SJSA1 (cell line): Measurements from ENCODE around the gene COL10A1. TPM values are rescaled to one million over a fixed set of nuclear protein-coding genes. Genes with fewer than 3 reads are reported as not detected.

Experiments
- DNase-seq, 2 experiments: peaks; one replicate each; pipeline ENCODE4 v3.0.0-alpha.2; 2015 to 2020; ENCODE audit warnings: low spot score in 2 of 2, low read depth in 1 of 2
- H3K27ac ChIP-seq: fragments of 250-450 bp; sonication (Bioruptor Pico); 2 replicates; pipeline ENCODE4 v1.5.1; 2020; ENCODE audit warnings: mild to moderate bottlenecking, moderate library complexity
- H3K27me3 ChIP-seq: fragments of 250-450 bp; sonication (Bioruptor Pico); replicated peaks from 2 replicates; pipeline ENCODE4 v1.5.1; 2020; ENCODE audit warnings: mild to moderate bottlenecking, moderate library complexity
- H3K36me3 ChIP-seq: fragments of 250-450 bp; sonication (Bioruptor Pico); 2 replicates; pipeline ENCODE4 v1.5.1; 2020; ENCODE audit warnings: mild to moderate bottlenecking
- H3K4me1 ChIP-seq: fragments of 250-450 bp; sonication (Bioruptor Pico); replicated peaks from 2 replicates; pipeline ENCODE4 v1.6.1; 2021; ENCODE audit warnings: mild to moderate bottlenecking
- H3K4me3 ChIP-seq: fragments of 250-450 bp; sonication (Bioruptor Pico); 2 replicates; pipeline ENCODE4 v1.5.1; 2020; ENCODE audit warnings: mild to moderate bottlenecking
- H3K9me3 ChIP-seq: fragments of 250-450 bp; sonication (Bioruptor Pico); replicated peaks from 2 replicates; pipeline ENCODE4 v1.5.1; 2020; ENCODE audit warnings: mild to moderate bottlenecking
- total RNA-seq: library from RNA; depleted of rRNA; stranded (reverse); fragments of >200 nt; shearing (Covaris generic); gene quantifications from 2 replicates; pipeline ENCODE4 v1.2.3, GENCODE V29; 2014

Gene COL10A1
- total RNA-seq, 1 experiment from 2014 or later: 0.32 TPM

DNA sequence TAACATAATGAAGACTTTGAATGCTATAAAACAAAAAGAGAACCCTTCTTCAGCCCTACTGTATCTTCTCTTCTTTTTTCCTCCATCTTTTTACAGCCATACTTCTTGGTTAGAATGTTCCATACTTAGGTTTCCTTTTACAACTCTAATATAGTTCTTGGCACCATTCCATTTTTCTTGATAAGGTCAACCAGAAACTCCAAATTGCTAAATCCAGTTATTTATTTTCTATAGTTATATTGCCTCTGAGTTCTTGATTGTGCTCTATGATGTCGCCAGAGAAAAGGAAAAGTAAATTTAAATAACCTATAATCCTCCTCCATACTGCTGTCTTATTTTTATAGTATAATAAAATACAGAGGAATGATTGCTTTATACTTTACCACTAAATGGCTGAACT, 26.7 kb upstream of the COL10A1 start:
- Histone ChIP-seq H3K27me3 (no peaks in the 10 kb centered on the region), H3K27ac (no peak overlapping the region), H3K4me3 (no peak overlapping the region), H3K9me3 (no peaks in the 10 kb centered on the region), H3K4me1 (no peaks in the 10 kb centered on the region), H3K36me3 (no peaks in the 10 kb centered on the region)
- DNase-seq: no peak

DNA sequence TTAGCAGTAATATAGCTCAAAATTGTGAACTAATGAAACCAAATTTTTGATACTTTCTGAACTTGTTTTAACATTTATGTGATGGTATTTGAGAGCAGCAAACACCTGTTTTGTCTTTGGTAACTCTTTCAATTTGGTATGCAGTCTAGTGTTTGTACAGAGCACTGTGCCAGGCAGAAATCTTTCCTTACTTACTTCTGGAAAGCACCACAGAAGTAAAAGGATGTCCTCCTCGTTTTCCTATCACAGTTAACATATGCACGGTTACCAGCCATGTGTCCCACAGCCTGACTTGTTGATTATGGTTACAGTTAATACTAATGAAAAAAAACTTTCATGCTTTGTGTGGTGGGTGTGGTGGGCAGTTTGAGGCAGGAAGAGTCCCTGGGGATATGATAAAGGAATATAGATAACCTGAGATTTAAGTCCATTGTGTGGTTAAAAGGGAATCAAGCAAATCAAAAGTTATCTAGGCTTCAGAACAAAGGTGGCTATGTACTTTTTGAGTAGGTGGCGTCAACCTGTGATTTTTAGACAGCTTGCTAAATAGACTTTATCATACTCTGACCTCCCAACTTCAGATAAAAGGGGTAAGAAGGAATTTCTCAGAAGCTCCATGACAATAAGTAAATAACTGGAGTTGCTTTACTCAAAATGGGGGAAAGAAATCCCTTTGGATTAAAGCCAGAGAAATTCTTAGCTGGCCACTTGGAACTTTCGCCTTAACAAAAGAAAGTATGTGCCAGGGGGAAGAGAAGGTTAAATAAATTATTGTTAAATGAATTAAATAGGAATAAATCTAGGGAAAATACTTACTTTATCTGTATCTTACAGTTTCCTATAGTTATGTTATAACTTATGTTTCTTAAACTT, 20.1 kb upstream of the COL10A1 start:
- Histone ChIP-seq H3K4me1 (peaks cover 15% of the 10 kb centered on the region), H3K9me3 (no peaks in the 10 kb centered on the region), H3K4me3 (no peak overlapping the region), H3K36me3 (no peaks in the 10 kb centered on the region), H3K27ac (no peak overlapping the region), H3K27me3 (no peaks in the 10 kb centered on the region)
- DNase-seq: peak in 1 of 2 experiments; percentile 23

GRCh38 chr6:116144605-116145004, 18.7 kb upstream of the COL10A1 start:
- H3K27ac ChIP-seq: peak overlapping the region; percentile 50
- peaks cover 15% of the 10 kb centered on the region for H3K4me1 ChIP-seq
- no peaks in the 10 kb centered on the region for H3K27me3 ChIP-seq
- no peaks in the 10 kb centered on the region for H3K9me3 ChIP-seq
- H3K36me3 ChIP-seq: no peaks in the 10 kb centered on the region
- peak; percentile 54 to 63 for DNase-seq
- H3K4me3 ChIP-seq: no peak overlapping the region

DNA sequence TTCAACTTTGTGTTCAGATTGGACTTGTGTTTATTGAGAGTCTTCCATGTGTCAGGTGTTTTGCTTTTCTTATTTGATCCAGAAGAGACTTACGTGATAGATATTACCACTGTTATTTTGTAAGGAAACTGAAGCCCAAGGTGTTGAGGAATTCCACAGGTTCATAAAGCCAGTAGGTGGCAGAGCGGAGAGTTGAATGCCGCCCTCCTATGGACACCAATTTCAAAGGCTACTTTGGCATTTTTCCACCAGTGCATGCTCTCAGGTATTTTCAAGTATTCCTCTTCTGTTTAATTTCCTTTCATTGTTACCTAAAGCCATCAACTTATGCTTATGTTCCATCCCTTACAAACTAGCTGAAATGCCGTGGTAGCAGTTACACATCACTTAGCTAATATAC, 14.0 kb upstream of the COL10A1 start:
- H3K4me3 ChIP-seq: no peak overlapping the region
- H3K4me1 ChIP-seq: peaks cover 6% of the 10 kb centered on the region
- no peaks in the 10 kb centered on the region for H3K36me3 ChIP-seq
- no peak overlapping the region for H3K27ac ChIP-seq
- H3K27me3 ChIP-seq: no peaks in the 10 kb centered on the region
- H3K9me3 ChIP-seq: no peaks in the 10 kb centered on the region
- no peak for DNase-seq

- no peaks in the 10 kb centered on the region for H3K36me3 ChIP-seq
- no peaks in the 10 kb centered on the region for H3K4me1 ChIP-seq
- DNase-seq: no peak
- no peak overlapping the region for H3K4me3 ChIP-seq
- no peak overlapping the region for H3K27ac ChIP-seq
- H3K9me3 ChIP-seq: no peaks in the 10 kb centered on the region
- no peaks in the 10 kb centered on the region for H3K27me3 ChIP-seq
Measured at GRCh38 chr6:116136933-116137340, 11.0 kb upstream of the COL10A1 start.

DNA sequence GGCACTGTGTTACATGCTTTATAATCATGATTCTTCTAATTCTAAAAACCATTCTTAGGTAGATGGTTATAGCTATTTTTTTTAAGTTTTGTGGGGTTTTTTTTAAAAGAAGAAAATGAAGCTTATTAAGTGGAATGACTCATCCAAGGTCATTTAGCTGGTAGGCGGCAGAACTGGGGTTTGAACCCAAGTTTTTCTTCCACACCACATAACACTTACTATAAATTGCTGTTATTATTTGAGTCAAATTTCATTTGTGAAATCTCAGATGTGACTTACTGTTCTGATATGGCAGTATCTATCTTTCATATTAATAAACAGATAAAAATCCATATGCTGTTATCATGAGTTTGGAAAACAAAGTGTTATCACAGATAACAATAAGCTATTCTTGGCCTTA, 10.4 kb upstream of the COL10A1 start:
- DNase-seq: no peak
- H3K36me3 ChIP-seq: no peaks in the 10 kb centered on the region
- H3K4me1 ChIP-seq: no peaks in the 10 kb centered on the region
- no peaks in the 10 kb centered on the region for H3K9me3 ChIP-seq
- H3K27me3 ChIP-seq: no peaks in the 10 kb centered on the region
- H3K27ac ChIP-seq: no peak overlapping the region
- no peak overlapping the region for H3K4me3 ChIP-seq

DNA sequence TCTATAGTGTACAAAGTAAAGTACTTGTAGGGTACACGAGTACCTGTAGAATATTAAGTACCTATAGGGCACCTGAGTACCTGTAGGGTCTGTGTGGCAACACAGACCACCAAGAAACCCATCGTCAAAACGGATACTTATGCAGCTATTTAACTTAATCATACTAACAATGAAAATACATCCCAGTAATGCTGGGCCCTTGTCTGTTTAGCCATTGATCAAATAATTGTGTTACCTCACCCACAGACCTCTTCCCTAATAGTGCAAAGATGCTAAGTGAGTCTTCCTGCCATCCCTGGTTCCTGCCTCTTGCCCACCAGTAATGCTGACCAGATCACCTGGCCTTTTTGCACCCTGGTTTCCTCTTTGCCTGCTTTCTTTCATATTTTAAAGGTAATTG, 7.5 kb upstream of the COL10A1 start:
- H3K4me1 ChIP-seq: peaks cover 3% of the 10 kb centered on the region
- H3K27me3 ChIP-seq: no peaks in the 10 kb centered on the region
- no peaks in the 10 kb centered on the region for H3K9me3 ChIP-seq
- H3K36me3 ChIP-seq: no peaks in the 10 kb centered on the region
- no peak for DNase-seq
- H3K27ac ChIP-seq: no peak overlapping the region
- no peak overlapping the region for H3K4me3 ChIP-seq

DNA sequence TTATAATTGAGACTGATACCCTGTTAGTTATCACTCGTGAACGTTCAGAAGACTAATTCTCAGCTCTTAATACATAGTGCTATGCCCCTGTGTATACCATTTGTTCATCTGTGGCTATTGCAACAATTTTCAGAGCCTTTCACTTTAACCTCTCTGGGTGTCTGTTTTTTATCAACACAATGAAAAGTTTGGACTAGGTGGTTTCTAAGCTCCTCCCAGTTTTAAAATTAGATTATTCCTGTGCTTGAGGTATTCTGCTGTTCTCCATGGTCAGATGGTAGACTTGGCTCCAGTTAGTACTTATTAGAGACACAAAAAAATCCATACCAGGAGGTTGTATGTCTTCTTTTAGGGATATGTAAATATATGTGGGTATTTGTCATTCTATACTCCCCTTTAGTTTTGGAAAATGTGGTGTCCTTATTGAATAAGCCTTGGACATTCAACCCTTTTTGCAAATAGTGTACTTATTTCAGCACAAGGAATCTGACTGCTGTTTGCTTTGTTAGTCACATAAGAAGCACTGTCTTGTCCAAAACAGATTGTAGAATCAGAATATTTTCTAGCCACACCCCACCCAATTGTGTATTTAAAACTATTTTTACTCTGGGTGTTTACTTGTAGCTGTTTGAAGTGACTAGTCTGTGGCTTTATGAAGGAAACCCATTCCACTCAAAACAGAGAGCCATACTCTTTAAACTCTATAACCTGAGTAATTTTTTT, 2.0 kb upstream of the COL10A1 start:
- peaks cover 10% of the 10 kb centered on the region for H3K4me1 ChIP-seq
- DNase-seq: peak in 1 of 2 experiments; percentile 63
- no peak overlapping the region for H3K4me3 ChIP-seq
- peak overlapping the region; percentile 14; the same call in 1 of the 2 replicates for H3K27ac ChIP-seq
- H3K27me3 ChIP-seq: no peaks in the 10 kb centered on the region
- no peaks in the 10 kb centered on the region for H3K9me3 ChIP-seq
- no peaks in the 10 kb centered on the region for H3K36me3 ChIP-seq

GRCh38 chr6:116120430-116120829, 5.5 kb downstream of the COL10A1 start:
- Histone ChIP-seq H3K27ac (no peak overlapping the region), H3K9me3 (no peaks in the 10 kb centered on the region), H3K4me3 (no peak overlapping the region), H3K27me3 (no peaks in the 10 kb centered on the region), H3K4me1 (no peaks in the 10 kb centered on the region), H3K36me3 (peaks cover 3% of the 10 kb centered on the region; the same call in 1 of the 2 replicates)
- DNase-seq: no peak

DNA sequence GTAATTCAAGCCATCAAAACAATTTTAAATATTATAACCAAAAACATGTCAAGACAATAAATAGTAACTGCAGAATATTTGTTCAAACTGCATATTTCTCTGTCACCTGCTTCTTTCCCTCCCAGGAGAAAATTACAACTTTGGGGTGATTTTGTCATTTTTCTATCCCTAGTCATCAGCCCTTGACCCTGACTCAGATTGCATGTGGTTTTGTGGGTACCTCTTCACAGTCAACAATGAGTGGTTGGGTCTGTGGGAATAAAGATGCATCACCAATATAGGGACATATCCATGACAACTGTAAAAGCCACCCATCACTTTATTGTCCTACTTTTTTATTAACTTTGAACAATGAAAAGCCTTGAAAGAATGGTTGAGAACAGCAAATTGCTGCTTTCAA, 7.3 kb downstream of the COL10A1 start:
- Histone ChIP-seq H3K27ac (no peak overlapping the region), H3K27me3 (no peaks in the 10 kb centered on the region), H3K4me1 (no peaks in the 10 kb centered on the region), H3K36me3 (peaks cover 4% of the 10 kb centered on the region; the same call in 1 of the 2 replicates), H3K9me3 (no peaks in the 10 kb centered on the region), H3K4me3 (no peak overlapping the region)
- DNase-seq: peak in 1 of 2 experiments; percentile 31

DNA sequence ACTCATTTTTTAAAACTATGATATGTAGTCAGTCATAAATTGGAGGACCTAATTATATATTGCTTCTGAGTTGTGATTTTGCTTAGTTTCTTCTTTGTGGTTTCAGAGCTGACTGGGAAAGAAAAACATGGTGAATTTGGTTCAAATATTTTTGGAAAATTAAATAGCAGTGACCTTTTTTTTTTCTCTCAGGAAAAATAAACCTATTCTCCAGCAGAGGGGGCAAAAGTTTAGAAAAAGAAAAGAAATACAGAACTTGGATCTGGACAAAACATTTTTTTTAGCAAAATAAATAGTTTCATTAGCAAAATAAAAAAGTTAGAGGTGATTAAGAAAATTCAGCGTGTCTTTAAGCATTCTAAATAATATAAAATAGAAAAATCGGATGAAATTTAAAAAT, 10.2 kb downstream of the COL10A1 start:
- Histone ChIP-seq H3K27ac (no peak overlapping the region), H3K9me3 (no peaks in the 10 kb centered on the region), H3K4me1 (no peaks in the 10 kb centered on the region), H3K4me3 (no peak overlapping the region), H3K36me3 (peaks cover 21% of the 10 kb centered on the region), H3K27me3 (no peaks in the 10 kb centered on the region)
- DNase-seq: no peak

- Histone ChIP-seq H3K27me3 (no peaks in the 10 kb centered on the region), H3K9me3 (no peaks in the 10 kb centered on the region), H3K4me1 (no peaks in the 10 kb centered on the region), H3K27ac (no peak overlapping the region), H3K4me3 (no peak overlapping the region), H3K36me3 (peaks cover 39% of the 10 kb centered on the region)
- DNase-seq: no peak
Measured at GRCh38 chr6:116113386-116113785, 12.5 kb downstream of the COL10A1 start.

DNA sequence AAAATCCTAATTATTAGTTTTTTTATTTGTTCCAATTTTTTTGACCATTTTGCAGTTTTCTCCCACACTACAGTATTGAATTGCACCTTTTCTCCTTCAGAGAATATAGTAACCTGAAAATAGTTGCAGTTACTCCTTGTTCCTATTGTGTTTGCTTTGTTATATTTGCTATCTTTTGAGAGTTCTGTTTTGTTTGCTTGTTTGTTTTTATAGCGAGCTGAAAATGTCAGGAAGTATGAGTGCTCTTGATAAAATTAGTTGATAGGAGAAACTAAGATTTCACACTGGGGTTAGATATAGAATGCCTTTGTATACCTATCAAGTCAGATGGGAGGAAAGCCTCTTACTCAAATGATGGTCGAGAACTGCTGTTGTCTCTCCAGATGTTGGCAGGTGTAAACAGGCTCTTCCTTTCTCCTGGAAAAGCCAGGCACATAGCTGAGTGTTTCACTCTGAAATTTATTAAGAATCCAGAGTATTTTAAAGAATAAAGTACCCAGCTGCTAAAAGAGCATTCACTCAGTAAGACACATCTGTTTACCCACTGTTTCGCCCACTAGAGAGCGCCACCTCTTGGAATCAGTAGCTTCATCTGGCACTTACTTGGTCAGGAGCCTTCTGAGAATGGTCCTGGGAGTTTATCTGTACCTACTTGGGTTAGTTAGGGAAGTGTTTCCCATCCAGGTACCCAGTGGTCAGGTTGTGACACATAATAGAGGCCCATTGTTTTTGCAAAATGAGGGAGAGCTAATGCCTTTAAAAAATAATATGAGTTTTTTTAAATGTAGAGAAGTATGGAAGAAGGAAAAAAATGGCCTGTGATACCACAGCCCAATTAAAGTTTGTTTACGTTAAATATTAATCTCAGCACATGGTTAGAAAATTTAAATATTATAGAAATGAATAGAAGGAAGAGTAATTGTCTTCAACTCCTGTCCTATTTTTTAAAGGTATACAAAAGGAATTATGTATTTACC, 14.1 kb downstream of the COL10A1 start:
- no peak for DNase-seq

More for the DNA sequence above, 14.1 kb downstream of the COL10A1 start:
- no peak overlapping the region for H3K4me3 ChIP-seq
- no peaks in the 10 kb centered on the region for H3K9me3 ChIP-seq
- H3K27ac ChIP-seq: no peak overlapping the region
- H3K36me3 ChIP-seq: peaks cover 41% of the 10 kb centered on the region
- H3K4me1 ChIP-seq: peaks cover 4% of the 10 kb centered on the region
- H3K27me3 ChIP-seq: no peaks in the 10 kb centered on the region
